GM12801 (cell line): ENCODE data around the gene SPAG9.

Experiments
- CTCF ChIP-seq: IDR thresholded peaks from one replicate; pipeline ENCODE4 v1.5.1; 2011; ENCODE audit warnings: control low read depth; ENCODE audit not compliant: insufficient read length; ENCODE audit errors: extremely low read depth

The SPAG9 gene

GRCh38 chr17:51164911-51165679 is 44.4 kb upstream of the SPAG9 start:
- no peak for TF ChIP-seq CTCF

GRCh38 chr17:51161541-51161940 is 40.9 kb upstream of the SPAG9 start:
- no peak for TF ChIP-seq CTCF

GRCh38 chr17:51159604-51160003 is 38.9 kb upstream of the SPAG9 start:
- no peak for TF ChIP-seq CTCF

- TF ChIP-seq CTCF, result no peak
These were observed 34.7 kb upstream of the SPAG9 start for GRCh38 chr17:51155416-51155815.

GRCh38 chr17:51154176-51154575 is 33.5 kb upstream of the SPAG9 start:
- no peak for TF ChIP-seq CTCF

- TF ChIP-seq CTCF, result peak; percentile 36
These were observed 32.8 kb upstream of the SPAG9 start, which contains the start of gene NME1 for GRCh38 chr17:51153210-51154072. TSS of gene NME1 (plus strand) at chr17:51153559. CDS start at chr17:51155655, 2,096 bp downstream.

- TF ChIP-seq CTCF, result no peak
These were observed 32.1 kb upstream of the SPAG9 start for GRCh38 chr17:51152766-51153209.
